T-helper 9 cell (primary cell): ENCODE results near the gene SARDH.

Experiments used
- DNase-seq: peaks from one replicate; pipeline ENCODE4 v3.0.0-alpha.2; 2020
- total RNA-seq, 2 donors: gene quantifications; one replicate each; lab custom pipeline; 2026; lab: John Stamatoyannopoulos, UW

The SARDH gene, protein sequence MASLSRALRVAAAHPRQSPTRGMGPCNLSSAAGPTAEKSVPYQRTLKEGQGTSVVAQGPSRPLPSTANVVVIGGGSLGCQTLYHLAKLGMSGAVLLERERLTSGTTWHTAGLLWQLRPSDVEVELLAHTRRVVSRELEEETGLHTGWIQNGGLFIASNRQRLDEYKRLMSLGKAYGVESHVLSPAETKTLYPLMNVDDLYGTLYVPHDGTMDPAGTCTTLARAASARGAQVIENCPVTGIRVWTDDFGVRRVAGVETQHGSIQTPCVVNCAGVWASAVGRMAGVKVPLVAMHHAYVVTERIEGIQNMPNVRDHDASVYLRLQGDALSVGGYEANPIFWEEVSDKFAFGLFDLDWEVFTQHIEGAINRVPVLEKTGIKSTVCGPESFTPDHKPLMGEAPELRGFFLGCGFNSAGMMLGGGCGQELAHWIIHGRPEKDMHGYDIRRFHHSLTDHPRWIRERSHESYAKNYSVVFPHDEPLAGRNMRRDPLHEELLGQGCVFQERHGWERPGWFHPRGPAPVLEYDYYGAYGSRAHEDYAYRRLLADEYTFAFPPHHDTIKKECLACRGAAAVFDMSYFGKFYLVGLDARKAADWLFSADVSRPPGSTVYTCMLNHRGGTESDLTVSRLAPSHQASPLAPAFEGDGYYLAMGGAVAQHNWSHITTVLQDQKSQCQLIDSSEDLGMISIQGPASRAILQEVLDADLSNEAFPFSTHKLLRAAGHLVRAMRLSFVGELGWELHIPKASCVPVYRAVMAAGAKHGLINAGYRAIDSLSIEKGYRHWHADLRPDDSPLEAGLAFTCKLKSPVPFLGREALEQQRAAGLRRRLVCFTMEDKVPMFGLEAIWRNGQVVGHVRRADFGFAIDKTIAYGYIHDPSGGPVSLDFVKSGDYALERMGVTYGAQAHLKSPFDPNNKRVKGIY
- total RNA-seq: 5.6 to 15.8 reads per million in 2 donors

- DNase-seq: no peak
These were observed at the start of gene SARDH for GRCh38 chr9:133737774-133738639. TSS of gene SARDH (minus strand) at chr9:133738352. CDS start at chr9:133734173, 4,179 bp downstream.

GRCh38 chr9:133787754-133788025 lies 49.5 kb upstream of the SARDH start:
- no peak for DNase-seq

- no peak for DNase-seq
These were observed 49.0 kb upstream of the SARDH start for GRCh38 chr9:133786907-133787753.

DNA sequence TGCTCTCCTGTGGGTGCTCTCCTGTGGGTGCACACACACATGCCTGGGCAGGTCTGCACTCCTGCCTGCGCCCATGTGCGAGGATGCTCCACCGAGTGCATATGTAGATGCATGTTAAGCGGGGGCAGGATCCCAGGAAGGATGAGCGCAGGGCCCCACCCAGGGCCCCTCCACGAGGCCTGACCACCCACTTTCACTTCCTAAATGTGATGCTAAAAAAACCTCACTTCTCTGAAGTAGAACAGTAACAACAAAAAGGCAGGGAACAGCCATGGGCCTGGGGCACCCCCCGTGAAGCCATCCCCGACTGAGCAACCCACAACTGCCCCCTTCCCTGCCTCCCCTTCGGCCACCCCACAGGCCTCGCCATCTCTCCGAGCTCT lies 48.2 kb upstream of the SARDH start:
- no peak for DNase-seq

DNA sequence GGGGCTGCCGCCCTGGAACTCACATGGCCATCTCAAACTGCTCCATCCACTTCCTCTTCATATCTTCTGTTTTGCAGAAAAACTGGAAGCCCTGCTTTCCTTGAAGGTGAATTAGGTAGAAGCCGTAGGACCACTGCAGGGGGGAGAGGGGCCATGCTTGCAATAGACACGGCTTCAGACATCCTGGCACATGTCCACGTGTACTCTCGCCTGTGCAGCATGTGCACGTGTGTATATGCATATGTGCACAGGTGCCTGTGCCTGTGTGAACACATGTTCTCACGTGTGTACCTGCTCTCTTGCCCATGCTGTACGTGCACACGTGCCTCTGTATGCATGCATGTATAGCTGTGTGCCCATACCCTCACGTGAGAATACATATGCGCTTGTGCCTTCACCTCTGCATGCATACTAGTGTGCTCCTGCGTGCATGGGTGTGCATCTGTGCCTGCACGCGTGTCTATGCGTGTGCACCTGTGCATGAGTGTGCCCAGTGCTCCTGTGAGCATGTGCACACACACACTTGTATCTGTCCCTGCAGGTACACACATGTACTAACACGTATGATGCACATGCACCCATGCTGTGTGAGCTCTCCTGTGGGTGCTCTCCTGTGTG lies 47.7 kb upstream of the SARDH start:
- no peak for DNase-seq

DNA sequence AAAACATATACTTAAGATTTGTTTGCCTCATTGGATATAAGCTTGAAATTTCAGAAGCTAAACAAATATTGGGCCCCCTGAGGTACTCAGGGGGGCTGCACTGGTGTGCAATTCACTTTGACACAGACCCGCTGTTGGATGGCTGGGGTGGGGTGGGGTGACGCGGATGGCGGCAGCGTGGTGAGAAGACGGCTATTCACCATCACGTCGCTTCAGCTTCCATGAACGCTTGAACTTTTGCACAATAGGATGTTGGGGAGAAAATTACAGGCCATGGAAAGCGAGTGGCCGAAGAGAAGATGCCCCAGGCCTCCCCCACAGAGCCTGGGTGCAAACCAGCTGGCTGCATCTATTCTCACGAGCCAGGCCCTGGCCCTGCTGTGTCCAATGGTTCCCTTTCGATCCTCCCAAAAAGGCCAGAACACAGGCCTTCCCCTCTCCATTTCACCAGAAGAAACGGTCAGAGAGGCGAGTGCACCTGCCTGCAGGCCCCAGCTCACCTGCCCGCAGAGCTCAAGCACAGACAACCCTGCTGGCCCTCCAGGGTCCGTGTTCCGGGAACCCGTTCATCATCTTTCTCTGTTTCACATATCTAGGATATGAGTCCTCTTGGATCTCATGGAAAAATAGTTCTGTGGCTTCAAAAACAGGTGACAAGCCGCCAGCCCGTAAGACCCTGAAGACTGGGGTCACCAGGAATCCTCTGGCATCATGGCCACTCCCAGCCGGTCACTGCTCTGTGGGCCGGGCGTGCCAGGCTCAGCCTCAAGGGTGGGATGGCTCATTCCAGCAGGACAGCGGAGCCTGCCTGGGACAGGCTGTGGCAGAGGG lies 46.8 kb upstream of the SARDH start:
- DNase-seq: no peak

GRCh38 chr9:133783331-133783731 lies 45.2 kb upstream of the SARDH start:
- no peak for DNase-seq

DNA sequence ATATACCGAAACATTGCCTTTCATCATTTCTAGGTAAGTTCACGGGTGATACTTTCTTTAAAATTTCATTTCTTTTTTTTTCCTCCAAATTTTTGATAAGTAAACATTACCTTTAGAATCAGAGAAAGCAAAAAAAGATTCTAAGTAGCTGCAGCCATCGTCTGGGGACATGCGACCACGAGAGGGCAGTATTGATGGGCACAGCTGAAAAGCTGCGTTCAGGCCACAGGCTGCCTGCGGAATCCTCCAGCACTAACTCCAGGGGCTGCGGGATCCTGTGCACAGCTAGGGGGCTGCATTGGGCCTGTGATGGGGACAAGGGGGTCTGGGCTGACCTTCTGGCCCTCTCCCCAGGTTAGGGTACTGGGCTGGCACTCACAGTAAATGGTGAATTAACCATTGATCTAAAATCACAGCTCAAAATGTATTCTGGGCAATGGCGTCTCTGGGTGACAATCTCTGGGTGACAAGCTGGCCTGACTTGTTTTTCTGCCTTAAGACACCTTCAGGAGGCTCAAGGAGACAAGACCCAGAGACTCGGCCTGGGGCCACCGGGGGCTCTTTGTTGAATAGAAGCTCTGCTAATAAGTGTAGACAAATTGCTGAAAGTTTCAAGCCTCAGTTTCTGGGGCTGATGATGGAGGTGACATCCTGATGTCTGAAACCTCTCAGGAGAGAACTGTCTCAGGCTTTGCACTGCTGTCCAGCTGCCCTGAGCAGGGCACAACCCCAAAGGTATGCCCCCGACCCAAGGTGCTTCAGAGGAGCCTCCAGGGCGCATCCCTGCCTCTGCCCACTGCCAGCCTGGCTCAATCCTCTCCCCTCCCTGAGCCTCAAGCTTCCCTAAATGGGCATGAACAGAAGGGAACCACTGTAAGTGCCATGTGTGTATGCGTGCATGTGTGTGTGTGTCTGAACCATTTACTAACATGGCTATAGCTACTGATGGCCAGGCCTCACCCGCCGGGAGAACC lies 44.3 kb upstream of the SARDH start:
- peak; percentile 56 for DNase-seq

- no peak for DNase-seq
These were observed 43.6 kb upstream of the SARDH start for GRCh38 chr9:133781828-133782135.

DNA sequence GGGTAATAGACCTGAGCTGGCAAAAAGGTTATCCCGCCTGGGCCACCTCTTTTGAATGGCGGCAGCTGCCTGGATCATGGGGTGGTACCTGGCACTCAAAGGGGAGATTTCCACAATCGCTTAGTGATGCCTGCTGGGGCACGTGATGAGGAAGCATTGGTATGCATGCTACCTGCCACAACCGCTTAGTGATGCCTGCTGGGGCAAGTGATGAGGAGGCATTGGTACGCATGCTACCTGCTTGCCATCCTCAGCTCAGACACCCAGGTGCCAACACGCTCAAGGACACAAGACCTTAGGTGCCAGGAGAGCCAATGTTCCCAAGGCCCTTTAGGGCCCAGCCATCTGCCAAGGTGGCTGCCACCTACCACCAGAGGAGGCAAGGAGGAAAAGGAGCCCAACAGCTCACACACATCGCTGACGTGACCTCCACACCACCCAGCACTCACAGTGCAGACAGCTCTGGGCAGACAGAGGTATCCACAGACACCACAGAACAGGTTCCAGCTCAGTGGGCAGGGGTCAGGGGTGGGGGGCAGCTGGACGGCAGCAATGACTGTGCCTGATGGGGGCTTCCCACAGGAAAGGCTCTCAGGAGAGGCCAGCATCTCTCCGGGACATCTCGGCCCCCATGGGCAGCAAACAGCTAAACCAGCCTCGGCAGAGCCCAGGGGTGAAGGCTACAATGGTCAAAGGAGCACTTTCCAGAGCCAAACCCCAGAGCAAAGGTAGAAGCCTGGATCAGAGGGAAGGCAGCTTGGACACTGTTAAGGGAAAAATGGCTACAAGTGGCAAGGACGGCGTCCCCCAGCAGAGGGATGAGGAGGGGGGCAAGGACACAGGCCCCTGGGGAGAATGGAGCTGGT lies 43.0 kb upstream of the SARDH start:
- DNase-seq: no peak

GRCh38 chr9:133780404-133780945 lies 42.3 kb upstream of the SARDH start:
- DNase-seq: no peak

GRCh38 chr9:133779516-133780403 lies 41.6 kb upstream of the SARDH start:
- no peak for DNase-seq

- DNase-seq: no peak
These were observed 40.9 kb upstream of the SARDH start for GRCh38 chr9:133779081-133779480.

- no peak for DNase-seq
These were observed 40.3 kb upstream of the SARDH start for GRCh38 chr9:133778336-133779013.

- DNase-seq: no peak
These were observed 39.7 kb upstream of the SARDH start for GRCh38 chr9:133777871-133778270.

DNA sequence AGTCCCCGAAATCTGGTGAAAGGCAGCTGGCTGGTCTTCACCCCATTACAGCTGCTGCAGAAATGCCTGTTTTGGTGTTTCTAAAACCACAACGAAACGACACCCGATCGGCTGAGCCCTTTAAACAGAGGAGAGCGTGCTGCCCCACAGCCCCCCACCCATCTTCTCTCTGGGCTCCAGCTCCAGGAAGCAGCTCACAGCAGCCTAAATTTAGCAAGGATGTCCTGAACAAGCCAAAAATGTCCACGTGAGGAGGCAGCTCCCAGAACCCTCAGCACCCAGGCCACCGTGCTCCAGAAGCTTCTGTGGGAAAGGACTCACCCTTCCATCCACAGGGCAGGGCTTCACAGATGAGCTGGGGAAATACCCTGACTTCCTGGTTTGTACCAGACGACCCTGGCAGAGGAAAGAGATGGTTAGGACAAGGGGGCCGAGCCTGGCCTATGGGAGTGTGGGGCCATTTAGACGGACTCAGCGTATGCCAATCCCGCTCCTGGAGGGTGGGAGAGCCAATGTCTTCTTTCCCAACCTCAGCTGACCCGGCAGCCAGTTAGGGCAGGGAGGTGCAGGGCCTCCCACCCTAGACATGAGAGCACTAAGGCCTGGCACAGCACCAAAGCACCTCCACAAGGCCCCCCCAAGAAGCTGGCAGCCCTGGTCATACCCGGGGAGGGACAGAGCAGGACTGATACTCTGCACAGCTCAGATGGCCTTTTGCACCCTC lies 39.1 kb upstream of the SARDH start:
- DNase-seq: no peak
